MCF 10A (cell line): Measurements from ENCODE around the gene EBP. TPM values are rescaled to one million over a fixed set of nuclear protein-coding genes. Genes with fewer than 3 reads are reported as not detected.
A peak's percentile ranks its signal among the peaks of the same experiment; 100 is the strongest.

Source experiments
- BruUV-seq: library from RNA; stranded (reverse); fragments of 400-500 nt; replicated peaks from 2 replicates; lab custom pipeline; 2021; lab: Mats Ljungman, UMichigan
- CTCF ChIA-PET: fragments of 300-600 bp; sonication (Branson Sonifier 250); formaldehyde crosslinking; extraction: SDS; loops from one replicate; lab custom pipeline; 2021; ENCODE audit warnings: antibody characterized with exemption, inconsistent platforms; lab: Yijun Ruan, JAX
- POLR2A ChIA-PET: fragments of 300-600, 350-650 bp; sonication (Branson Sonifier 250); formaldehyde crosslinking; extraction: SDS; loops from one replicate; lab custom pipeline; 2020; ENCODE audit warnings: antibody characterized with exemption, inconsistent platforms; lab: Yijun Ruan, JAX
- DNase-seq: peaks from one replicate; pipeline ENCODE4 v3.0.0-alpha.2; 2018; ENCODE audit not compliant: unreplicated experiment
- H3K27ac Mint-ChIP-seq: one replicate; pipeline ENCODE4 v1.8.0; 2022; ENCODE audit warnings: mild to moderate bottlenecking, low read depth, mixed read lengths; ENCODE audit not compliant: unreplicated experiment
- H3K27me3 Mint-ChIP-seq: one replicate; pipeline ENCODE4 v1.8.0; 2022; ENCODE audit warnings: mixed read lengths; ENCODE audit not compliant: insufficient read depth, unreplicated experiment
- H3K36me3 Mint-ChIP-seq: one replicate; pipeline ENCODE4 v1.8.0; 2022; ENCODE audit warnings: mild to moderate bottlenecking, moderate library complexity, mixed read lengths; ENCODE audit not compliant: insufficient read depth, unreplicated experiment
- H3K4me1 Mint-ChIP-seq: one replicate; pipeline ENCODE4 v1.8.0; 2022; ENCODE audit warnings: mixed read lengths; ENCODE audit not compliant: insufficient read depth, unreplicated experiment
- H3K4me3 Mint-ChIP-seq: one replicate; pipeline ENCODE4 v1.8.0; 2022; ENCODE audit warnings: mild to moderate bottlenecking, moderate library complexity, mixed read lengths; ENCODE audit not compliant: unreplicated experiment
- H3K9me3 Mint-ChIP-seq: one replicate; pipeline ENCODE4 v1.8.0; 2022; ENCODE audit warnings: mixed read lengths; ENCODE audit not compliant: unreplicated experiment
- intact Hi-C: fragments of 100-400 bp; cut with micrococcal nuclease; formaldehyde crosslinking; loops from 2 replicates; pipeline ENCODE4 v1.14.1; 2022
- total RNA-seq: library from RNA; stranded (reverse); gene quantifications from 2 replicates; pipeline ENCODE4 v1.2.3, GENCODE V29; 2022
- TF ChIP-seq, protein P1 (sequence below): fragments of 200-600 bp; IDR thresholded peaks from one replicate; pipeline ENCODE4 v1.8.0; 2022; ENCODE audit warnings: antibody characterized with exemption, mild to moderate bottlenecking; ENCODE audit not compliant: unreplicated experiment

The EBP gene
- total RNA-seq, 1 experiment from 2014 or later = 102 TPM

DNA sequence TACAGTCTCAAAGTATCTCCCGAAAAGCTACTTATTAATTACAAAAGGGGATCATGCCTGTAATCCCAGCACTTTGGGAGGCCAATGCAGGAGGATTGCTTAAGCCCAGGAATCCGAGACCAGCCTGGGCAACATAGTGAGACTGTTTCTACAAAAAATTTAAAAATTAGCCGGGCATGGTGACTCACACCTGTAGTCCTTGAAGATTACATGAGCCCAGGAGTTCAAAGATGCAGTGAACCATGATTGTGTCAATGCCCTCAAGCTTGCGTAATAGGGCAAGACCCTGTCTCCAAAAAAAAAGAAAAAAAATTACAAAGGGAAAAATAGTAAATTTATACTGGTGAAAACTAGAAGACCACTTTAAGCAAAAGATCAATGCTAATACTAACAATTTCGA lies 16.1 kb upstream of the EBP start:
- CTCF ChIA-PET = interaction anchor here (0.5 to 1.2 kb wide), 2 partner anchors 9 to 864 kb away, joined by 3 read pairs; no protein-coding TSS in a partner anchor
- TF ChIP-seq, protein P1, sequence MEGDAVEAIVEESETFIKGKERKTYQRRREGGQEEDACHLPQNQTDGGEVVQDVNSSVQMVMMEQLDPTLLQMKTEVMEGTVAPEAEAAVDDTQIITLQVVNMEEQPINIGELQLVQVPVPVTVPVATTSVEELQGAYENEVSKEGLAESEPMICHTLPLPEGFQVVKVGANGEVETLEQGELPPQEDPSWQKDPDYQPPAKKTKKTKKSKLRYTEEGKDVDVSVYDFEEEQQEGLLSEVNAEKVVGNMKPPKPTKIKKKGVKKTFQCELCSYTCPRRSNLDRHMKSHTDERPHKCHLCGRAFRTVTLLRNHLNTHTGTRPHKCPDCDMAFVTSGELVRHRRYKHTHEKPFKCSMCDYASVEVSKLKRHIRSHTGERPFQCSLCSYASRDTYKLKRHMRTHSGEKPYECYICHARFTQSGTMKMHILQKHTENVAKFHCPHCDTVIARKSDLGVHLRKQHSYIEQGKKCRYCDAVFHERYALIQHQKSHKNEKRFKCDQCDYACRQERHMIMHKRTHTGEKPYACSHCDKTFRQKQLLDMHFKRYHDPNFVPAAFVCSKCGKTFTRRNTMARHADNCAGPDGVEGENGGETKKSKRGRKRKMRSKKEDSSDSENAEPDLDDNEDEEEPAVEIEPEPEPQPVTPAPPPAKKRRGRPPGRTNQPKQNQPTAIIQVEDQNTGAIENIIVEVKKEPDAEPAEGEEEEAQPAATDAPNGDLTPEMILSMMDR = no peak
- no peaks in the 10 kb centered on the region for H3K27me3 Mint-ChIP-seq
- POLR2A ChIA-PET = interaction anchor here (1.2 to 2.9 kb wide), 2 partner anchors 15 to 19 kb away, joined by 4 to 8 read pairs; no protein-coding TSS in a partner anchor
- intact Hi-C loops = no loop called here
- DNase-seq = no peak
- BruUV-seq = no TSS peak
- H3K4me3 Mint-ChIP-seq = no peak overlapping the region
- H3K27ac Mint-ChIP-seq = no peak overlapping the region
- H3K4me1 Mint-ChIP-seq = no peaks in the 10 kb centered on the region
- H3K36me3 Mint-ChIP-seq = no peaks in the 10 kb centered on the region
- H3K9me3 Mint-ChIP-seq = no peaks in the 10 kb centered on the region

DNA sequence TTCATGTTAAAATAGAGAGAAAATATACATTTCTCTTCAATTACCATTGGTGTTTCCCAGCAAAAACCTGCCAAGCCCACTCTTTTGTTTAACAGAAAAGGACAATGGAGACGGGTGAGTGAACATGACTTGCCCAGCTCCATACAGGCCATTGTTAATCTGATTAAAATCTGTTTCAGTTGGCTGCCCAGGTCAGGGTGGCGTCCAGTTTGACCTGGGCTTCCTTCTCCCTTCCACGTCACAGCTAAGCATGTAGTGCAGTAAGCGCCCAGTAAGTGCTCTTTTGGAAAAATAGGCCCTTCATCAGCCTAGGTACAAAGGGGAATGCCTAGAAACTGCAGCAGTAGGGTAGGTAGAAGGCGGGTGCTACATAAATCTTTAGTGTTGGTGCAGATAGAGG lies 14.4 kb upstream of the EBP start:
- Mint-ChIP-seq H3K36me3 (no peaks in the 10 kb centered on the region), H3K9me3 (no peaks in the 10 kb centered on the region), H3K27ac (no peak overlapping the region), H3K4me3 (peak overlapping the region; percentile 24), H3K4me1 (peaks cover 5% of the 10 kb centered on the region), H3K27me3 (no peaks in the 10 kb centered on the region)
- no peak for DNase-seq
- ChIA-PET POLR2A (interaction anchor here (1.4 kb wide), 1 partner anchor 424 kb away, joined by 5 read pairs; no protein-coding TSS in a partner anchor), CTCF (interaction anchor here (1.2 to 1.8 kb wide), 2 partner anchors 13 to 33 kb away, joined by 3 to 5 read pairs; no protein-coding TSS in a partner anchor)
- intact Hi-C loops = no loop called here
- BruUV-seq = no TSS peak
- TF ChIP-seq, protein P1 = no peak

- H3K4me1 Mint-ChIP-seq = peaks cover 5% of the 10 kb centered on the region
- peak; percentile 70 for DNase-seq
- H3K9me3 Mint-ChIP-seq = no peaks in the 10 kb centered on the region
- CTCF ChIA-PET = interaction anchor here (1.2 kb wide), 1 partner anchor 34 kb away, joined by 3 read pairs; no protein-coding TSS in a partner anchor
- TF ChIP-seq, protein P1 = no peak
- POLR2A ChIA-PET = interaction anchor here (0.6 to 1.6 kb wide), 5 partner anchors 14 to 451 kb away, joined by 3 to 8 read pairs (median 3); partner anchors contain the start of gene FTSJ1
- intact Hi-C loops = no loop called here
- H3K27me3 Mint-ChIP-seq = no peaks in the 10 kb centered on the region
- H3K36me3 Mint-ChIP-seq = no peaks in the 10 kb centered on the region
- H3K27ac Mint-ChIP-seq = peak within 1 kb of the TSS; percentile 85
- TSS peak; percentile 82 for BruUV-seq
- H3K4me3 Mint-ChIP-seq = peak within 1 kb of the TSS; percentile 86
Observed at GRCh38 chrX:48508400-48509244, 13.0 kb upstream of the EBP start, which contains the start of gene PORCN. Gene PORCN, plus strand, starts transcription at chrX:48508992. Its CDS starts 829 bp downstream, at chrX:48509821.

DNA sequence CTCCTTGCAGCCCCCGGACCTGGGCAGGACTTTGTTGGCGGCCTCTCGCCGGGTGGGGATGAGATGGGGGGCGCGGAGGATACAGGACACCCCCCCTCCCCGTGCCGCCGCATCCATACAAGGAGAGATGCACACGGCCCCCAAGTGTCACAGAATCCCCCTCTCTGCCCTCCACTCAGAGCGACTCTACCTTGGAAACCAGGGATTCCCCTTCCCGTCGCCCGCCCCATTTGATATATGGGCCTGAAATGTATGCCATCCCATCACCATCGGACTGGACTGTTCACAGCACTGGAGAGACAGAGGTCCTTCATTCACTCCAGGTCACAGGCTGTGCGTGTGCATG lies 12.4 kb upstream of the EBP start:
- Mint-ChIP-seq H3K4me3 (peak overlapping the region; percentile 86), H3K27me3 (no peaks in the 10 kb centered on the region), H3K36me3 (no peaks in the 10 kb centered on the region), H3K27ac (peak overlapping the region; percentile 85), H3K4me1 (peaks cover 5% of the 10 kb centered on the region), H3K9me3 (no peaks in the 10 kb centered on the region)
- DNase-seq = no peak
- CTCF ChIA-PET = no interaction called here
- POLR2A ChIA-PET = interaction anchor here (1.2 to 1.6 kb wide), 2 partner anchors 13 to 33 kb away, joined by 3 to 5 read pairs; partner anchors contain the start of gene FTSJ1
- TF ChIP-seq, protein P1 = no peak
- intact Hi-C loops = no loop called here
- BruUV-seq = no TSS peak
